ENCODE results near the gene UTP4.

The UTP4 gene

GRCh38 chr16:69089091-69089910, 43.1 kb upstream of the UTP4 start:
- no peak for DNase-seq (ENCODE audit: low read depth)
- H3K4me3 ChIP-seq (ENCODE audit: low read depth, low read length): no peak overlapping the region
- TF ChIP-seq MAX (IDR thresholded peaks at IDR 0.05; ENCODE audit: low read depth, low read length): no peak
- no peak for TF ChIP-seq CTCF (IDR thresholded peaks at IDR 0.05; ENCODE audit: low read depth, low read length)
- TF ChIP-seq MYC (IDR thresholded peaks at IDR 0.05; ENCODE audit: low read depth, low read length): no peak
- TF ChIP-seq POLR2A (IDR thresholded peaks at IDR 0.05; ENCODE audit: extremely low read depth, insufficient read length): no peak

- no peak overlapping the region for H3K4me3 ChIP-seq (ENCODE audit: low read depth, low read length)
- DNase-seq (ENCODE audit: low read depth): no peak
- TF ChIP-seq POLR2A (IDR thresholded peaks at IDR 0.05; ENCODE audit: extremely low read depth, insufficient read length): no peak
- TF ChIP-seq MAX (IDR thresholded peaks at IDR 0.05; ENCODE audit: low read depth, low read length): no peak
- TF ChIP-seq CTCF (IDR thresholded peaks at IDR 0.05; ENCODE audit: low read depth, low read length): no peak
- TF ChIP-seq MYC (IDR thresholded peaks at IDR 0.05; ENCODE audit: low read depth, low read length): no peak
Observed at GRCh38 chr16:69093974-69094373, 38.5 kb upstream of the UTP4 start.

GRCh38 chr16:69094501-69094900, 37.9 kb upstream of the UTP4 start:
- TF ChIP-seq CTCF (IDR thresholded peaks at IDR 0.05; ENCODE audit: low read depth, low read length) (no peak), MAX (IDR thresholded peaks at IDR 0.05; ENCODE audit: low read depth, low read length) (no peak), MYC (IDR thresholded peaks at IDR 0.05; ENCODE audit: low read depth, low read length) (no peak), POLR2A (IDR thresholded peaks at IDR 0.05; ENCODE audit: extremely low read depth, insufficient read length) (no peak)
- DNase-seq (ENCODE audit: low read depth): no peak
- H3K4me3 ChIP-seq (ENCODE audit: low read depth, low read length): no peak overlapping the region

GRCh38 chr16:69095193-69095592, 37.3 kb upstream of the UTP4 start:
- no peak for TF ChIP-seq MAX (IDR thresholded peaks at IDR 0.05; ENCODE audit: low read depth, low read length)
- TF ChIP-seq MYC (IDR thresholded peaks at IDR 0.05; ENCODE audit: low read depth, low read length): no peak
- no peak for TF ChIP-seq CTCF (IDR thresholded peaks at IDR 0.05; ENCODE audit: low read depth, low read length)
- TF ChIP-seq POLR2A (IDR thresholded peaks at IDR 0.05; ENCODE audit: extremely low read depth, insufficient read length): no peak
- H3K4me3 ChIP-seq (ENCODE audit: low read depth, low read length): no peak overlapping the region
- no peak for DNase-seq (ENCODE audit: low read depth)

GRCh38 chr16:69100071-69100691, 32.3 kb upstream of the UTP4 start:
- H3K4me3 ChIP-seq (ENCODE audit: low read depth, low read length): no peak overlapping the region
- TF ChIP-seq POLR2A (IDR thresholded peaks at IDR 0.05; ENCODE audit: extremely low read depth, insufficient read length): no peak
- no peak for TF ChIP-seq CTCF (IDR thresholded peaks at IDR 0.05; ENCODE audit: low read depth, low read length)
- no peak for TF ChIP-seq MYC (IDR thresholded peaks at IDR 0.05; ENCODE audit: low read depth, low read length)
- TF ChIP-seq MAX (IDR thresholded peaks at IDR 0.05; ENCODE audit: low read depth, low read length): no peak
- DNase-seq (ENCODE audit: low read depth): no peak
